ENCODE measurements around the gene FAM240B.

GRCh38 chr9:38720083-38720745 is at the start of gene FAM240B:
- TF ChIP-seq FOS (IDR thresholded peaks at IDR 0.05; ENCODE audit: extremely low read depth, insufficient read length): no peak
- TF ChIP-seq MAX (CRISPR knock-in tag; IDR thresholded peaks at IDR 0.05): no peak
- no peak for TF ChIP-seq SIX5 (IDR thresholded peaks at IDR 0.05; ENCODE audit: borderline replicate concordance in 1 of 2, insufficient read depth in 1 of 2, low read depth in 1 of 2, low read length in 2 of 2)
- no peak for TF ChIP-seq RB1 (IDR thresholded peaks at IDR 0.05; ENCODE audit: low read depth)
- no peak for TF ChIP-seq SRSF9 (IDR thresholded peaks at IDR 0.05; ENCODE audit: borderline replicate concordance, low read depth, low read length)
- no peak for TF ChIP-seq MLLT1 (IDR thresholded peaks at IDR 0.05)
- no peak for TF ChIP-seq MITF (IDR thresholded peaks at IDR 0.05)
- no peak for TF ChIP-seq REST (IDR thresholded peaks at IDR 0.05; ENCODE audit: borderline replicate concordance)
- TF ChIP-seq REST (CRISPR knock-in tag; IDR thresholded peaks at IDR 0.05; ENCODE audit: low read depth): no peak
- no peak for TF ChIP-seq SMARCA4 (IDR thresholded peaks at IDR 0.05)
- TF ChIP-seq, protein P1, sequence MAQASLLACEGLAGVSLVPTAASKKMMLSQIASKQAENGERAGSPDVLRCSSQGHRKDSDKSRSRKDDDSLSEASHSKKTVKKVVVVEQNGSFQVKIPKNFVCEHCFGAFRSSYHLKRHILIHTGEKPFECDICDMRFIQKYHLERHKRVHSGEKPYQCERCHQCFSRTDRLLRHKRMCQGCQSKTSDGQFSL (CRISPR knock-in tag; IDR thresholded peaks at IDR 0.05): no peak
- TF ChIP-seq, protein P1 (tag; IDR thresholded peaks at IDR 0.05): no peak

Measured in K562 (cell line).